IPS DF 19.7 (cell line): Measurements from ENCODE around the gene RAMP3.
A peak's percentile ranks its signal among the peaks of the same experiment; 100 is the strongest.
"Not testable (repeated sequence)": the region's sequence is repeated elsewhere in the genome, so short reads cannot be mapped to it uniquely, and the experiment has no call there.

Source experiments
- DNase-seq: peaks from one replicate; pipeline ENCODE4 v3.0.0-alpha.2; 2013; ENCODE audit warnings: low read depth, low spot score

RAMP3 gene, protein sequence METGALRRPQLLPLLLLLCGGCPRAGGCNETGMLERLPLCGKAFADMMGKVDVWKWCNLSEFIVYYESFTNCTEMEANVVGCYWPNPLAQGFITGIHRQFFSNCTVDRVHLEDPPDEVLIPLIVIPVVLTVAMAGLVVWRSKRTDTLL

GRCh38 chr7:45157653-45158401, at the start of gene RAMP3:
RAMP3 (plus strand) TSS chr7:45157791; CDS start chr7:45157829, 38 bp downstream.
- no peak for DNase-seq

- DNase-seq, result no peak
Measured at GRCh38 chr7:45108863-45109262, 48.7 kb upstream of the RAMP3 start.

DNA sequence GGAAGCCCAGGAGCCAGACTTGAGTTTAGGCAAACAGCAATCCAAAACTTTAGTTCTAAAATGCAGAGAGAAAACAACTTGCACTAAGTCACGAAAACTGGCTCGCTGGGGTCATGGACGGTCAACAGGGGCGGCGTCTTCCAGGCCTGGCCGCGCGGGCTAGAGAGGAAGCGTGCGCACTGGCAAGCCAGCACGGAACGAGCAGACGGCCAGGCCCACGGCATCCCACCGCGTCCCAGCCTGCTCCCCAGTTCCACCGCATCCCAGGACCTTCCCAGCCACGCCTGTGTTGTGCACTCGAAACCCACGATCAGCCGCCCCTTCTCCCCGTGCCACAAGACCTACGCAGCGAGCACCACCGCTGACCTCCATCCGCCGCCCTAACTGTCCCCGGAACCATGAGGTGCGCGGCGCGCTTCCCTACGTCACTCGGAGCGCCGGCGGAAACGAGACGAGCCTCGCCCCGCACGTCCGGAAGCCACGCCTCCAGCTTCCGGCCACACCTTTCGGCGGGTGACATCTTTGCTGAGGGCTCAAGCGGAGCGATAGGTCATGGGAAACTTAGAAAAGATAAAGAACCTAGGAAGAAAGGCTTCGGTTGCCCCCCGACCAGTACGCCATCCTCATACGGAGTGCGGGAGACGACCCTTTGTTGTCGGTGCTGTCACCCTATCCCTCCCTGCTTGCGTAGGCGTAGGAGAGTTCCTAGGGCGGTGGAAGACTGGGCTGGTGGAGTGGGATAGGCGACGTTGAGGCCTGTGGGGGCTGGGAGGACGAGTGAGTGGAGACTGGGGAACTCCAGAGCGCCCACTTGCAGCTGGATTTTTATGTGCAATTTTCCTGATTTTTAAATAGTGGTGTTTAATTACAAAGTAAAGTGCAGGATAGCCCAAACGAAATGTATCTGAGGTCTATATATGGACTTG, 46.0 kb upstream of the RAMP3 start, which contains the start of gene TBRG4:
TBRG4 (minus strand) TSS at position 400 of the 926 bp plus-strand sequence. CDS start 2,460 bp downstream, outside the sequence.
- peak; percentile 70 for DNase-seq

- DNase-seq, result no peak
Measured at GRCh38 chr7:45112648-45113047, 44.9 kb upstream of the RAMP3 start.

DNA sequence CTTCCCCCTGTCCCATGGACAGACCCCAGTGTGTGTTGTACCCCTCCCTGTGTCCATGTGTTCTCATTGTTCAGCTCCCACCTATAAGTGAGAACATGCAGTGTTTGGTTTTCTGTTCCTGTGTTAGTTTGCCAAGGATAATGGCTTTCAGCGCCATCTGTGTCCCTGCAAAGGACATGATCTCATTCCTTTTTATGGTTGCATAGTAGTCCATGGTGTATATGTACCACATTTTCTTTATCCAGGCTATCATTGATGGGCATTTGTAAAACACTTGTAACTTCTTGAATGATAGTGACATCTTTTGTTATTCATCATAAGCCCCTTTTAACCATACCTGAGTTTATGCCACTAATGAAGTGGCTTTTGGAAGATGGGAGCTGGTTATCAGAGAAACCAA, 43.3 kb upstream of the RAMP3 start:
- DNase-seq, result not testable (repeated sequence)

GRCh38 chr7:45114926-45115325, 42.7 kb upstream of the RAMP3 start:
- no peak for DNase-seq

DNA sequence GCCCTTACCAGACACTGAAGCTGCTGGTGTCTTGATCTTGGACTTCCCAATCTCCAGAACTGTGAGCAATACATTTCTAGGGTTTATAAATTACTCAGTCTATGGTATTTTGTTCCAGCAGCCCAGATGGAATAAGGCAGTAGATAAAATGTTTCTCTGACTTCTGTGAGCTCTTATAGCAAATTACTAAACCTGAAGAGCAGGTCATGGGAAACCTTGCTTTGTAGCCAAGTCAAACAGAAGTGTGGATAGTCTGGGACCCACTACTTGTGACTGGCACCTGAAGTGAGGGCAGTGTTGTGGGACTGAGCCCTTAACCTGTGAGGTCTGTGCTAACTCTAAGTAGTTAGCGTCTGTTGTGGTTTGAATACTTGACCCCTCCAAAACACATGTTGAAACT, 41.5 kb upstream of the RAMP3 start:
- DNase-seq, result no peak

DNA sequence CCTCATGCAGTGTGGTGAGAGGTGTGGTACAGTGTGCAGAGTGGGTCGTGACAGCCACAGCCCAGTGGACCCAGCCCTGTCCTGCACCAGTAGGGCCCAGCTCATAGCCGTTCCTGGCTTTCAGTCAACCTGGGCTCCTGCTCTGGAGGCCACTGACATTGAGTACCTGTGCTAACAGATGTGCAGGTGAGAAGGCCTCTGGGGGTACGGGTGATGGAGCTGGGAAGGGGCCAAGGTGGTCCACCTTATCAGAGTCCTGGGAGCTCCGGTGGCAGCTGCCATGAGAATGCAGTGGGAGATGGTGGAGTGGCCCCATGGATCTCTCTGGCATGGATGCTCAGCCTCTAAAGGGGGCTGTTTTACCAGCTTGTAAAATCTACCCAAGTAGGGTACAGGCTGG, 40.0 kb upstream of the RAMP3 start:
- no peak for DNase-seq

- no peak for DNase-seq
Measured at GRCh38 chr7:45118292-45118691, 39.3 kb upstream of the RAMP3 start.

- DNase-seq, result no peak
Measured at GRCh38 chr7:45118889-45119331, 38.7 kb upstream of the RAMP3 start.

- no peak for DNase-seq
Measured at GRCh38 chr7:45119550-45119949, 38.0 kb upstream of the RAMP3 start.

DNA sequence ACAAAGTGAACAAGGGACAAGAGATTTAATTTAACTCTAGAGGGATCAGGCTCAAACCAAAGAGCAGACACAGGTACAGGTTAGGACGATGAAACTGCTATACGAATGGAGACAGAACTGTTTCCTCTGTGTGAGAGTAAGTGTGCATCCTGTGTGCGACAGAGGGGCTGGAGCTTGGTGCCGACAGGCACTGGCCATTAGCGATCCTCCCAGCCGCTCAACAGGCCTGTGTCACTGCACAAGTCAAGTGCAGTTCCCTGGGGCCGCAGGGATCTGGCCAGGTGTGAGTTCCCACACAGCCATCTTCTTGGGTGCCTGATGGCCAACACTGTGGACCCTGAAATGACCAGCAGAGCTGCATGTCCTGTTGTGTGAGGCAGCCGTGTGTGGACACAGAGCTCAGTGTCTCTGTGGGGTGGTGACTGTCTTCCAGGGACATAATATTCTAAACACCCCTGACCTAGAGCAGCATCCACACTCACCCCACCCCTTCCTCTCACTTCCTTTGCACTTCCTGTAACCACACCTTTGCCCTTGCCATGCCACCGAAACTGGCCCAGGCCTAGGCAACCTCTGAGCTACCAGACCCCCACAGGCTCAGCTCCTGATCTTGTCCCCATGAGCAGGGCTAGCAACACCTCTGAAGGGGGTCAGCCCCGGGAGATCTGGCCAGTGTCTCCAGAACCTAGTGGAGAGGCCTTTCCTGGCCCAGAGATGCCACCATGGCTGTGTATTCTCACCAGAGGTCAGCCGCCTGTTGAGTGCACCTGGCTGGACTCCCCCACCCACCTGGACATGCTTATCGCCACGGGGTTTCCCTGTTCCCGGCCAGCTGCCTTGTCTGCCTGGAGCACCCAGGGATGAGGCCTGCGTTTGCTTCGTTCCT, 34.4 kb upstream of the RAMP3 start:
- DNase-seq, result no peak

DNA sequence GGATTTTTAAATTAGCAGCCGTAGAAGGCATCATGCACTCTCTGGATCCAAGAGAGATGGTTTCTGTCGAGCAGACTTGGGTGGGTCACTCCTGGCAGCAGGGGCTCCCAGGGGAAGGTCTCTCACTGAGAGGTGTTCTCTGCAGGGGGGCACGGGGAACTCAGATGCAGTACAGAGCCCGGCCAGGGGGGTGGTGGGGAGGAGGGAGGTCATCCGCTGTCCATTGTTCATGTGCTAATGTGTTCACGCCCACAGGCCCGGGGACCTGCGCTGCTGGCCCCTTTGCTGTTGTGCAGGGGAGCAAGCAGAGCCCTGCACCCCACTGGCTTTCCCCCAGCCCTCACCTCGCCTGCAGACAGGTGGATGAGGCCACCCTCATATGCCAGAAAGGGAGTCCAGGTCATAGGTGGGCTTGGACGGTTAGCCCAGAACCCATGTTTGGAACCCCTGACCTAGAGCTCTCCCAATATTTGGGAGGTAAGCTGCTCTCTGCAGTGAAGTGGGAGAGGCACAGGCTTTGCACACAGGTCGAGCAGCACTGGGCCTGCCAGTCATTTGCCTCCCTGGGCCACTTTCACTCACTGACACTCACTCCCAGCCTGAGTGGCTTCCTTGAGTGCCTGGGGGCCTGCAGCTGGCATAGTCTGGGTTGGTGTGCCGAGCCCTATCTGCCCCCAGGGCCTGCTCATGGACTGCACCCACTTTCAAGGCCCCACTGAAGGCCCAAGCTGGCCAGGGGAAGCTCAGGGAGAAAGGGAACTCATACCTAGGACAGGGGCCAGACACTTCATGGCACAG, 33.5 kb upstream of the RAMP3 start:
- DNase-seq, result no peak

- DNase-seq, result no peak
Measured at GRCh38 chr7:45125193-45125904, 32.2 kb upstream of the RAMP3 start.

- DNase-seq, result no peak
Measured at GRCh38 chr7:45126201-45126600, 31.4 kb upstream of the RAMP3 start.

GRCh38 chr7:45126920-45127319, 30.7 kb upstream of the RAMP3 start:
- no peak for DNase-seq

DNA sequence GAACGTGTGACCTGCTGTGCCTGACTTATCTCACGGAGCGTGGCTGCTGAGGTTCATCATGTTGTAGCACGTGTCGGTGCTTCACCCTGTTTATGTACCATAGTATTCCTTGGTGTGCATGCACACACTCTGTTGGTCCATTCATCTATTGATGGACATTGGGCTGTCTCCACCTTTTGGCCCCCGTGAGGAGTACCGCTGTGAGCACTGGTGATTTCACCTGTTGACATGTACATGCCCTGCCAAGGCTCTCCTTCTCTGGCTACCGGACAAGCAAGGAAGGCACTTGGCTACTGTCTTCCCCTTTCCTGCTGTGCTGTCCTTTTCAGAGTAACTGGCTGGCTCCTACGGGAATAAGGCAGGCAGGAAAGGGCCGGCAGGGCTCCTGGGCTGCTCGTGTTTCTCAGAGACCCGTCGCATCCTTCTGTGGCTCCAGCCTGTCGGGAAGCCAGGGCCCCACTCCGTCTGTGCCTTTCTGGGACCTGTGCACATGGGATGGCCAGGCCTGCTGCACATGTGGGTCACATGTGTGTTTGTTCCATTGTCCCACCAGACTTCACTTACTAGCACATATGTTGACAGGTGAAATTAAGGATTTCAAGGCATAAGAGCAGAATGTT, 28.3 kb upstream of the RAMP3 start:
- no peak for DNase-seq

DNA sequence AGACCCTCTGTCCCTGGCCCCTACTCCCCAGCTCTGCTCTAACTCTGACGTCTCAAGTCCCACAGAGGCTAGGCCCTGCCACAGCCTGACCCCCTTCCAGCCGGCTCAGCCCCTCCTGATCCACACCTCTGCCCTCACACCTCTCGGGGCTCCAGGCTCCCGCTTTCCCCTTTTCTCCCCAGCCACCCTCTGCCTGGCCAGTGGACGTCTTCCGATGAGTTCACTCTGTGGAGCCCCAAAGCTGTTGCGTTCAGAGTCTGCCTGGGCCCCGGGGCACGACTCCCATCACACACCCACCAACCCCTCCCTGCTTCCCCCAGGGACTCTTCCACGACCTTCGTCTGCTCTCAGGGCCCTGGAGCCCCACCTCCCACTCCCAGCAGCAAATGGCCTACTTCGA, 27.7 kb upstream of the RAMP3 start:
- no peak for DNase-seq

GRCh38 chr7:45130910-45131309, 26.7 kb upstream of the RAMP3 start:
- DNase-seq, result no peak
